Lower leg skin (tissue), 4 donors: ENCODE measurements around the gene CCDC33. TPM values are rescaled to one million over a fixed set of nuclear protein-coding genes. Genes with fewer than 3 reads are reported as not detected.

ENCODE experiments used
- DNase-seq, 2 donors: peaks; one replicate each; pipeline ENCODE4 v3.0.0-alpha.2; 2019; ENCODE audit warnings: low spot score in 2 of 2
- H3K4me3 ChIP-seq: fragments of 200-600 bp; sonication (generic); 2 replicates; pipeline ENCODE4 v1.5.1; 2017; ENCODE audit warnings: mild to moderate bottlenecking, low read depth; ENCODE audit not compliant: poor library complexity, severe bottlenecking
- CTCF ChIP-seq, 3 donors: fragments of 450-650 bp; IDR thresholded peaks; one replicate each; pipeline ENCODE4 v1.5.1; 2016; ENCODE audit warnings: antibody characterized with exemption in 3 of 3, mild to moderate bottlenecking in 3 of 3, moderate library complexity in 2 of 3
- POLR2A ChIP-seq, 2 donors: fragments of 450-650 bp; IDR thresholded peaks; one replicate each; pipeline ENCODE4 v1.6.1; 2016 to 2017; ENCODE audit warnings: antibody characterized with exemption in 2 of 2, mild to moderate bottlenecking in 1 of 2, moderate library complexity in 1 of 2
- WGBS, 2 donors: methylation state at CpG; one replicate each; pipeline ENCODE4 v1.1.5; 2018; 5-methylcytosine and 5-hydroxymethylcytosine counted together
- intact Hi-C: fragments of 100-400 bp; cut with DNase I; formaldehyde crosslinking; loops from one replicate; pipeline ENCODE4 v1.15.0; 2023; ENCODE audit warnings: low total_unique reads
- total RNA-seq, 4 donors: library from RNA; depleted of rRNA; stranded (reverse); fragments of >200 nt; gene quantifications; one replicate each; pipeline ENCODE4 v1.1.0, GENCODE V29; 2016

CCDC33 gene
- total RNA-seq, 4 donors from 2014 or later = not detected

GRCh38 chr15:74229686-74230085, 6.4 kb upstream of the CCDC33 start:
- intact Hi-C loops = no loop called here
- no peak for DNase-seq
- no peak for TF ChIP-seq POLR2A (IDR thresholded peaks at IDR 0.05)
- TF ChIP-seq CTCF (IDR thresholded peaks at IDR 0.05) = no peak
- H3K4me3 ChIP-seq = no peak overlapping the region
- WGBS, 2 donors = 78 to 92% methylated on average over 3 of the region's 3 CpGs

GRCh38 chr15:74231475-74231874, 4.7 kb upstream of the CCDC33 start:
- intact Hi-C loops = no loop called here
- WGBS, 2 donors = 91 to 96% methylated on average over 10 of the region's 10 CpGs
- no peak overlapping the region for H3K4me3 ChIP-seq
- TF ChIP-seq CTCF (IDR thresholded peaks at IDR 0.05) (no peak), POLR2A (IDR thresholded peaks at IDR 0.05) (no peak)
- DNase-seq = no peak

GRCh38 chr15:74233373-74233772, 2.8 kb upstream of the CCDC33 start:
- intact Hi-C loops = no loop called here
- DNase-seq = no peak
- TF ChIP-seq POLR2A (IDR thresholded peaks at IDR 0.05) (no peak), CTCF (IDR thresholded peaks at IDR 0.05) (no peak)
- H3K4me3 ChIP-seq = no peak overlapping the region
- 69 to 74% methylated on average over 6 of the region's 6 CpGs for WGBS, 2 donors

GRCh38 chr15:74233851-74234597, 2.1 kb upstream of the CCDC33 start:
- no peak overlapping the region for H3K4me3 ChIP-seq
- 75 to 81% methylated on average over 3 of the region's 3 CpGs for WGBS, 2 donors
- intact Hi-C loops = no loop called here
- DNase-seq = no peak
- no peak for TF ChIP-seq CTCF (IDR thresholded peaks at IDR 0.05)
- no peak for TF ChIP-seq POLR2A (IDR thresholded peaks at IDR 0.05)

GRCh38 chr15:74234598-74234875, 1.6 kb upstream of the CCDC33 start:
- no peak for TF ChIP-seq POLR2A (IDR thresholded peaks at IDR 0.05)
- no peak for DNase-seq
- 59 to 70% methylated on average over 9 of the region's 9 CpGs for WGBS, 2 donors
- intact Hi-C loops = no loop called here
- no peak overlapping the region for H3K4me3 ChIP-seq

- WGBS, 2 donors = 72 to 75% methylated on average over 6 of the region's 6 CpGs
- H3K4me3 ChIP-seq = no peak overlapping the region
- DNase-seq = no peak
- intact Hi-C loops = no loop called here
- no peak for TF ChIP-seq CTCF (IDR thresholded peaks at IDR 0.05)
- TF ChIP-seq POLR2A (IDR thresholded peaks at IDR 0.05) = no peak
Observed at GRCh38 chr15:74239051-74239705, 3.1 kb downstream of the CCDC33 start.
